Activated effector memory CD4-positive, alpha-beta T cell treated with Interleukin-2 at 50 U/mL for 16 hours (primary cell): ENCODE measurements around the gene LCMT1.
"Not testable (repeated sequence)": the region's sequence is repeated elsewhere in the genome, so short reads cannot be mapped to it uniquely, and the experiment has no call there.

Experiments used
- DNase-seq: peaks from one replicate; pipeline ENCODE4 v3.0.0-alpha.2; 2020

Gene LCMT1

GRCh38 chr16:25148568-25149215 is 37.1 kb downstream of the LCMT1 start:
- DNase-seq, result no peak

GRCh38 chr16:25151996-25152395 is 40.5 kb downstream of the LCMT1 start:
- no peak for DNase-seq

- DNase-seq, result no peak
These were observed 44.3 kb downstream of the LCMT1 start for GRCh38 chr16:25155553-25156460.

GRCh38 chr16:25157271-25157875 is 45.8 kb downstream of the LCMT1 start:
- no peak for DNase-seq

- DNase-seq, result no peak
These were observed 46.9 kb downstream of the LCMT1 start for GRCh38 chr16:25158401-25158800.

- no peak for DNase-seq
These were observed 50.3 kb downstream of the LCMT1 start for GRCh38 chr16:25161753-25162367.

GRCh38 chr16:25163683-25164082 is 52.1 kb downstream of the LCMT1 start:
- no peak for DNase-seq

GRCh38 chr16:25165284-25165683 is 53.7 kb downstream of the LCMT1 start:
- DNase-seq, result no peak

- not testable (repeated sequence) for DNase-seq
These were observed 56.4 kb downstream of the LCMT1 start for GRCh38 chr16:25167920-25168319.

- DNase-seq, result no peak
These were observed 59.8 kb downstream of the LCMT1 start for GRCh38 chr16:25171390-25171789.

- DNase-seq, result no peak
These were observed 61.3 kb downstream of the LCMT1 start for GRCh38 chr16:25172831-25173230.

GRCh38 chr16:25174285-25174684 is 62.7 kb downstream of the LCMT1 start:
- DNase-seq, result no peak

- no peak for DNase-seq
These were observed 64.6 kb downstream of the LCMT1 start for GRCh38 chr16:25176136-25176535.

- no peak for DNase-seq
These were observed 65.9 kb downstream of the LCMT1 start for GRCh38 chr16:25177512-25177830.

- no peak for DNase-seq
These were observed 66.5 kb downstream of the LCMT1 start for GRCh38 chr16:25177831-25178688.

- not testable (repeated sequence) for DNase-seq
These were observed 69.7 kb downstream of the LCMT1 start for GRCh38 chr16:25181236-25181635.

- no peak for DNase-seq
These were observed 73.2 kb downstream of the LCMT1 start for GRCh38 chr16:25184771-25185170.

GRCh38 chr16:25187491-25187795 is 75.9 kb downstream of the LCMT1 start:
- no peak for DNase-seq

- DNase-seq, result no peak
These were observed 77.8 kb downstream of the LCMT1 start for GRCh38 chr16:25189305-25189704.

- DNase-seq, result no peak
These were observed 80.6 kb downstream of the LCMT1 start for GRCh38 chr16:25192096-25192495.

- DNase-seq, result no peak
These were observed 82.8 kb downstream of the LCMT1 start for GRCh38 chr16:25194273-25194878.

- DNase-seq, result no peak
These were observed 86.5 kb downstream of the LCMT1 start for GRCh38 chr16:25198021-25198420.
